ENCODE results near the gene RANBP10.
"Not testable (repeated sequence)": the region's sequence is repeated elsewhere in the genome, so short reads cannot be mapped to it uniquely, and the experiment has no call there.

The RANBP10 gene

DNA sequence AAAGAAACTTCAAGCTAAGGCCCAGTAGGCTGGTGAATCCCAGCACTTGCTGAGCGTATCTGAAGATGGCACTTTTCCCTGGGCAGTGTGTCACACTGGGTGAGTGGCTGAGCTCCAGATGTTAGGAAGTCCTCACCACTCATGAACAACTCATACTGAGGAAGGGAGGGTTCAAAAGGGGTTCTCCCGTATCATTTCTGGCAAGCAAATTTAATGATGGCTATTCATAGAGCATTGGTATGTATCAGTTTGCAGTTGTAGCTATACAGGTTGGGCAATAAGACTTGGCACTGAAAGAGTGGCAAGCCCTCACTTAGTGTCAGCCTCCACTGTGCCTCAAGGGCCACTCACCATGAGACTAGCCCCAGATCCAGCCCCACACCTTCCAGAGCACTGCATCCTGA lies 98.0 kb downstream of the RANBP10 start:
- DNase-seq, result no peak

GRCh38 chr16:67707790-67708189 lies 98.6 kb downstream of the RANBP10 start:
- DNase-seq, result no peak

DNA sequence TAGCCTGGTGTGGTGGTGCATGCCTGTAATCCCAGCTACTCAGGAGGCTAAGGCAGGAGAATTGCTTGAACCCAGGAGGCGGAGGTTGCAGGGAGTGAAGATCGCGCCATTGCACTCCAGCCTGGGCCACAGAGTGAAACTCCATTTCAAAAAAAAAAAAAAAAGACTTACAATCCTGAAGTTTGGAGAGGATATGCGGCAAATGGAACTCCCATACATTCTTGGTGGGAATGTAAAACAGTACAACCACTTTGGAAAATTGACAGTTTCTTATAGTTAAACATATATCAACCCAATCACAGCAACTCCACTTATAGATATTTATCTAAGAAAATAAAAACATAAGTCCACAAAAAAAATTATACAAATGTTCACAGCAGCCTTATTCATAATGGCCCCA lies 99.2 kb downstream of the RANBP10 start:
- no peak for DNase-seq

- no peak for DNase-seq
These were observed 102.2 kb downstream of the RANBP10 start for GRCh38 chr16:67704110-67704509.

GRCh38 chr16:67703626-67704025 lies 102.7 kb downstream of the RANBP10 start:
- DNase-seq, result no peak

GRCh38 chr16:67702130-67702529 lies 104.2 kb downstream of the RANBP10 start:
- no peak for DNase-seq

DNA sequence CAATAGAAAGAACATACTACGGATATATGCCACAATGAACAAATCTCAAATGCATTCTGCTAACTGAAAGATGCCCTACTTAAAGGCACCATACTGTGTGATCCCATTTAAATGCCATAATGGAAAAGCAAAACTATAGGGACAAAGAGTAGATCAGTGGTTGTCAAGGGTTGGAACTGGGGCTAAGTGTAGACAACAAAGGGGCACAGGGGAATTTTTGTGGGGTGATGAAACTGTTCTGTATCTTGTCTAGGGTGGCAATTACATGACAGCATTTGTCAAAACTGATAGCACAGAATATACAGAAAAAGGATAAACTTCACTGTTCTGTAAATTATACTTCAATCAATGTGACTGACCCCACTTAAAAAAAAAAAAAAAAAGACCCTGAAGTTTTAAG lies 104.9 kb downstream of the RANBP10 start:
- DNase-seq, result no peak

- DNase-seq, result no peak
These were observed 107.1 kb downstream of the RANBP10 start for GRCh38 chr16:67699265-67699664.

DNA sequence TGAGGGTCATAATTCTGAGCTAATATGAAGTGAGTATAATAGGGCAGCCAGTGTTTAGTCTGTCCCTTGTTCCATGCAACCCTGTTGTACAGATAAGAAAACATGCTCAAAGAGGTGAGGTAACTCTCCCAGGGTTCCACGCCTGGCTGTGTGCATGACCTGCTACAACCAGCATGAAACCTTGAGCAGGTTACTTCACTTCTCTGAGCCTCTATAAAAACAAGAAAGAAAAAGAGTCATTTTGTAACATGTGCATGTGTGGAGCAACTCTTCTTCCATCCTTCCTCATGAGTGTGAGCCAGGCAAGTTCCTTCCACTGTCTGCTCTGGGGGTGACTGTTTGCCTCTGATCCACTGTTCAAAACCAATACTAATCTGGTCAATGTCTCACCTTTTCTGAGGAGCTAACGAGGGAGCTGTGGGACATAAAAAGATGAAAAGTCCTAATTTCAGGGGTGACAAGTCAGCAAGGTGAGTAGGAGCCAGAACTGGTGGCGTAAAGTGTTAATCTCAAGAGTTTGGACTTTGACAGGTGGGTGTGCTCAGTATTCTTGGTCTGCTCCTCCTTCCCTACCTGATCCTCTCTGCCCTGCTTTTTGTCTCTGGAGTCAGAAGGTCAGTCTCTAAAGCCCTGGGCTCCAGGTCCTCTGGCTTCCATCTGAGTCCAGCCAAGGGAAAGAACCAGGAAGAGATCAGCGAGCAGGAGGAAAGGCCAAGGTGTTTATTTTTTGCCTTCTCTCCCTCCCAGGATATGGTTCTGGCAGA lies 108.8 kb downstream of the RANBP10 start:
- peak in 1 of 2 experiments; percentile 7 for DNase-seq

DNA sequence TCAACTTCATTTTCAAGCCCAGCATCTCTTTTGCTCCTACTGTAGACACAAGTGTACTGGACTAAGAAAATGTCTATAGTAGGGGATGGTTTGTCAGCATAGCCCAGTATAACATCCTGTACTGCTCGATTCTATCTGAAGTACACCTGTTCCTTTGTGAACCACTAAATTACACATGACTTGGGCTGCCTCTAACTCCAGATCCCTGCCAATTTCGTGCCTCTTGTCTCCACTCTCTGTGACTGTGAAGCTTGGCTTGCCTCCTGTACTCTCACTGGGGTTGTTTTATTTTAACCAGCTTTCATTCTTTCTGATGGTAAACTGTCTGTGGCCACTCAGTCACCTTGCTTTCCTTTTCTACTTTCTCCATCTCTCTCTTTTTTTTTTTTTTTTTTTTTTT lies 111.7 kb downstream of the RANBP10 start:
- no peak for DNase-seq

GRCh38 chr16:67693517-67694285 lies 112.7 kb downstream of the RANBP10 start:
- not testable (repeated sequence) for DNase-seq

- DNase-seq, result no peak
These were observed 120.8 kb downstream of the RANBP10 start for GRCh38 chr16:67685388-67686112.

- no peak for DNase-seq
These were observed 122.6 kb downstream of the RANBP10 start for GRCh38 chr16:67683767-67684166.

DNA sequence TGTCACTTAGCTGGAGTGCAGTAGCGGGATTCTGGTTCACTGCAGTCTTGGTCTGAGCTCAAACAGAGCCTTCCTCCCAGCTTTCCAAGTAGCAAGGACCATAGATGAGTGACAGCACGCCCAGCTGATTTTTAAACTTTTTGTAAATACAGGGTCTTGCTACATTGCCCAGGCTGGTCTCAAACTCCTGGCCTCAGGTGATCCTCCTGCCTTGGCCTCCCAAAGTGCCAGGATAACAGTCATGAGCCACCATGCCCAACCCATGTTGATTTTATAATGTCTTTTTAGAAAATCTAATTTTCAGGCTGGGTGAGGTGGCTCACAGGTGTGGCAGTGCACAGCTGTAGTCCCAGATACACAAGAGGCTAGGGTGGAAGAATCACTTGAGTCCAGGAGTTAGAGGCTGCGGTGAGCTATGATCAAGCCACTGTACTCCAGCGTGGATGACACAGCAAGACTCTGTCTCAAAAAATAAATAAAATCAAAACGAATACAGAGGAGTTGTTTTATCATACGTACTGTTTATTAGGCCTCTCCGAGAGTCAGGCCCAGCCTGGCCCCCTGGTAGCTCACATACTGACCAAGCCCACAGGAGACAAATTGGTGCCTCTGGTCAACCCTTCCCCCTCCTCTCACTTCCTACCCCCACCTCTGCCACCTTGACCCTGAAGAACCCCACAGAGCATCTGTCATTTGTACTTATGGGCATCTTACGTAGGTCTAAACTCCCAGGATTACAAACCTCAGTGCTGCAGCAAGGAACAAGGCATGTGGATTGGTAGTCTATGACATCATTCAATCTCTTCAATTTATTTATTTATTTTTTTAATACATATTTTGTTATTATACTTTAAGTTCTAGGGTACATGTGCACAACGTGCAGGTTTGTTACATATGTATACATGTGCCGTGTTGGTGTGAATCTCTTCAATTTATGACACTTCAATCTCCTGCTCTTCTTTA lies 126.1 kb downstream of the RANBP10 start:
- DNase-seq, result no peak

- DNase-seq, result no peak
These were observed 127.9 kb downstream of the RANBP10 start for GRCh38 chr16:67678354-67679023.

DNA sequence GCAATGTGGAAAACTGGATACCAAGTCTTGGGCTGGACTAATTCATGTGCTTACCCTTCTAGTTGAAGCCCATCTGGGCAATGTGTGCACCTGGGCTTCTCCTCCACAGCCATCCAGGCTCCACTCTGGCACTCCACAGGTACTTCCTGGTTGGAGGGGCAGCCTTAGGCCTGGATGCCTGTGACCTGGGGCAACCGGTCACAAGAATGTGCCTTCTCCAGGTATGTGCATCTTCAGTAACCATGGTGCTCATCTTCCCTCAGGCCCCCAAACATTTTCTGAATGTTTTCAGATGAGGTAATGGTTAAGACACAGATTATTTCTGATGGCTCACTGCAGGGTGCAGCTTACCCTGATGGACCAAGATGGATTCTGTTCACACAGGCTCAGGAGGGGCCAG lies 128.6 kb downstream of the RANBP10 start:
- DNase-seq, result no peak

GRCh38 chr16:67676939-67677338 lies 129.4 kb downstream of the RANBP10 start:
- DNase-seq, result no peak

GRCh38 chr16:67676516-67676915 lies 129.8 kb downstream of the RANBP10 start:
- no peak for DNase-seq

GRCh38 chr16:67675999-67676398 lies 130.4 kb downstream of the RANBP10 start:
- DNase-seq, result no peak

DNA sequence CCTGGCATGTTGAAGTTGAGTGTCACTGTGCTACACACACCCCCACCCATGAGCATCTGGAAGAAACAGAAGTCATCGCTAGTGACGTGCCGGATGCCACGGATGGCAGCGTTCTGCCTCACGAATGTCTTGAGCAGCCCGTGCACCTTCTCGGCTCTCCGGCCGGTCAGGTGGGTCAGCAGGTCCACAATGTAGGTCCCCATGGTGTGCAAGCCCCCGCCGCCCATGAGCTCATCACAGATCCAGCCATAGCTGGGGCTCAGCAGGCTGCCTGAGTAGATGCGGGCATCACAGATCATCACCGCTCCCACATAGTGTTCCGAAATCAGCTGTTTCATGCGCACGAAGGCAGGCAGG lies 130.8 kb downstream of the RANBP10 start:
- DNase-seq, result no peak

DNA sequence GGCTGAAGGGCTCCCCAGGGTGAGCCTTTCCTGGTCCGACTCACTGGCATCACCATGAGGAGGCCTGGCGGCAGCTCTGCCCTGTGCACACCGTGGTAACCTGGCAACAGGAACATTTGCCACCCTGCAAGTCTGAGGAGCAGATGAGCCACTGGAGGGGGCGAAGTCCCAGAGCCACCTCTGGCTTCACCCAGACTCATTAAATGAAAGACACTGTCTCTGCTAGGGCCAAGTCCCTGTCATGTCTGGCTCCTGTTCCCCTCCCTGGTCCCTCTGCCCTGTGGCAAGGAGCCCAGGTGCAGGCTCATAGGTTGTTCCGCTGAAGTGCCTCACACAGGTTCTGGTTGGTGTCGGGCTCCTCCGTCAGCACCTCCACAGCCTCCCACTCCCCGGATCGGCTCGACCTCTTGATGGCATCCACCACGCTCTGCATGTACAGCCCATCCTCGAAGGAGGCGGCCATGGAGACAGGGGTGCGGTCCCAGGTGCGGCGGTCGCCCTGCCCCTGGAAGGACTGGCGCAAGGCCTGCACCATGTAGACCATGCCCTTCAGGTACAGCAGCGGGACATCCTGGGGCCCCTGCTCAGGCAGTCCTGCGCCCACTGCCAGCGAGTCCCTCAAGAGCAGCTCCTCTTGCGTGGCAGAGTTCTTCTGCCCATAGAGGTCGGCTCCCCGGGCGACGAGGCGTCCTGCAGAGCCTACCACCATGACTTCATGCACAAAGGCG lies 131.3 kb downstream of the RANBP10 start:
- DNase-seq, result no peak
